GM18858 (cell line): ENCODE measurements around the gene LTC4S.

Source experiments
- ATAC-seq: cut with Tn5 transposase; IDR thresholded peaks from one replicate; pipeline ENCODE4 v1.9.1; 2021; ENCODE audit not compliant: unreplicated experiment

The LTC4S gene

DNA sequence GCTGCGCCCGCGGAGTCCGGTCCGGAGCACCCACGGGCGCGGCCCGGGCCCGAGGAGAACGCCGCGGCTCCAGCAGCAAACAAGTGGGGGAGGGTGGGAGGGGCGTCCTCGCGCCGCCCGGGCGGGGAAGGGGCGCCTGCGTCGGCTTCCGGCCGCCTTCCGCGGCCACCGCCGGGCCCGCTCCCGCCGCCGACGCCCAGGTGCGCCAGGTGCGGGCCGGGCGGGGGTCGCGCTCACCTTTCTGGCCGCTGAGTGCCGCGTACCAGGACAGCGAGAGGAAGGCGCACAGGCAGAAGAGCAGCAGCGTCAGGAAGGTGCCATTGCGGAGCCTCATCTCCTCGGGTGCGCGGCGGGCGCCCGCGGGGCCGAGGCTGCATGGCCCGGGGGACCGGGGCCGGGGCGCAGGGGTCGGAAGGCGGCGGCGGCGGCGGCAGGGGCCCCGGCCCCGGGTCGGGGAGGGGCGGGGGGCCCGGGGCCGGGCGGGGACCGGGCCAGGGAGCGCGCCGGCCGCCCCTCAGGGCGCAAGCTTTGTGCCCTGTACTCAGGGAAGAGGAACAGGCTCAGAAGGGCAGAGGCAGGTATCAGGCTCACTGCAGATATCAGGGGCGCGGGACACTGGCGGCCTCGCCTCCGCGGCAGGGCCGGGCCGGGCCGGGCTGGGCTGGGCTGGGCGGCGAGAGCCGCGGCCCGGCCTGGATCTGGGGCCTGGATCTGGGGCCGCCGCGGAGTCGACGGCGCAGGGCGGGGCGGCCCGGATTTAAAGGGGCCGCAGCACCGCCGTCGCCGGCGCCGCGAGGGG is 12.7 kb downstream of the LTC4S start, which contains the start of gene MGAT4B:
TSS of gene MGAT4B (minus strand) at position 617 of the 799 bp plus-strand sequence. CDS start at position 334, 283 bp downstream.
- no peak for ATAC-seq

DNA sequence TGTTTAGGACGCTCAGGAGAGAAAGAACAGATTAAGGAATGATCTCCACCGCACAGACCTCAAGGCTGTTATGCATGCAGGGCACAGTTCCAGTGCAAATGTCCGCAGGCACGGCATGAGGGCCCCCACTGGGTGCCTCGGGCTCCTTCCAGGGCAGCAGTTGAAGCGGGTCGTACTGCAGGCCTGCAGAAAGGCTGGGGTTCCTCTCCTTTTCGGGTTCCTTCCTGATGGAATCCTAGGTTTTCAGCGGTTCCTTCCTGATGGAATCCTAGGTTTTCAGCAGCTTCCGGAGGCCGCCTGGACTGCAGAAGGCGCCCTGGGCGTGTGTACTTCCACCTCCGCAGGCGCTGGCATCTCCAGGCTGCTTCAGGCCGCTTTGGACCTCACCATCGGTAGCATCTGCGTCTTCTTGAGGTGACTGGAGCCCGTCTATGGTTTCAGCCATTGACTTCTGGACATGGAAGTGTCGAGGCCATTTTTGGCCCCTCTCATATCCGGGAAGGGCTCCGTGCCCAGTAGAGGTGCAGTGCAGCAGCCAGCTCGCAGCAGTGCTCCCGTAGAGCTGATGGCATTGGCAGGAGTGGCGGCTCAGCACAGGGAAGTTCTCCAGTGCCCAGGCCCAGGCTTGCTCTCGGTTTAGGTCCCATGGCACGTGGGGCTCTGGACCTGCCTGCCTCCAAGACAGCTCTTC is 18.5 kb downstream of the LTC4S start:
- ATAC-seq, result no peak

DNA sequence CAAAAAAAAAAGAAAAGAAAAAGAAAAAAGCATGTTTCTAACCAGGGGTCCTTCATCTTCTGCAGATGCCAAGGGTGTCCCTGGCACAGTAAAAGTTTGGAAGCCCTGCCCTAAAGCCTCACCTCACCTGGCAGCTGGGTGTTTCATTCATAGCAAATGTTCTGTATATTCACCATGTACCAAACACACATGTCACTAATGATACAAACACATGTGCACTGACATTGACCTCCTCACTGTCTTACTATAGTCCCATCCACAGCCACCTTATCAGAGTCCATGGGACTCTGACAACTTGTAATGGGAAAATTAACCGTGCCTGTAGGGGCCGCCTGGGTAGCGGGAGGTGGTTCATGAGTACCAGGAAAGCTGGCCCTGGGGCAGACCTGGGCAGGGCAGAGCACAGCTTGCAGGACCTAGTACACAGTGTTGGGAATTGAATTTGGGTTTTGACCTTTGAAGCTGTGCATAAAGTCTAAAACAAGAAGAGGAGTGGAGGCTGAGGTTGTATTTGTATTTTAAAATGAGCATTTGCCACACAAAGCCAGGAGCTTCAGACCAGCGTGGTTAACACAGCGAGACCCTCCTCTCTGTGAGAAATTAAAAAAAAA is 19.3 kb downstream of the LTC4S start:
- ATAC-seq, result no peak

DNA sequence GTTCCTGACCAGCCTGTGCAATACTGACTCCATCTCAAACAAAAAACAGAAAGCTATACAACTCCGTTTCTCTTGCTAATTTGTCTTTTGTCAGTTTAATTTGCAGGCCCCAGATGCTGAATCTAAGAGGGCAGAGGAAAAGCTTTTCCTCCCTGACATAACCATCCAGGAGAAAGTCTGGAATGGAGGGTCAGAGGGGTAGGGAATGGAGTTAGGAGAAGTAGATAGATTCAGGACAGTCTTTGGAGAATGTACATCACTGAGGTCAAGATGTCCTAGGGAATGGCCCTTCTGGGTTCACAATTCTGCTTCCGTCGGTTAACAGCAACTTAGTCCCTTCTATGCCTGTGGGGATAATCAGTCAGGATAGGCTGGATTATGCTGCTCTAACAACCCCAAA is 20.3 kb downstream of the LTC4S start:
- ATAC-seq, result no peak

DNA sequence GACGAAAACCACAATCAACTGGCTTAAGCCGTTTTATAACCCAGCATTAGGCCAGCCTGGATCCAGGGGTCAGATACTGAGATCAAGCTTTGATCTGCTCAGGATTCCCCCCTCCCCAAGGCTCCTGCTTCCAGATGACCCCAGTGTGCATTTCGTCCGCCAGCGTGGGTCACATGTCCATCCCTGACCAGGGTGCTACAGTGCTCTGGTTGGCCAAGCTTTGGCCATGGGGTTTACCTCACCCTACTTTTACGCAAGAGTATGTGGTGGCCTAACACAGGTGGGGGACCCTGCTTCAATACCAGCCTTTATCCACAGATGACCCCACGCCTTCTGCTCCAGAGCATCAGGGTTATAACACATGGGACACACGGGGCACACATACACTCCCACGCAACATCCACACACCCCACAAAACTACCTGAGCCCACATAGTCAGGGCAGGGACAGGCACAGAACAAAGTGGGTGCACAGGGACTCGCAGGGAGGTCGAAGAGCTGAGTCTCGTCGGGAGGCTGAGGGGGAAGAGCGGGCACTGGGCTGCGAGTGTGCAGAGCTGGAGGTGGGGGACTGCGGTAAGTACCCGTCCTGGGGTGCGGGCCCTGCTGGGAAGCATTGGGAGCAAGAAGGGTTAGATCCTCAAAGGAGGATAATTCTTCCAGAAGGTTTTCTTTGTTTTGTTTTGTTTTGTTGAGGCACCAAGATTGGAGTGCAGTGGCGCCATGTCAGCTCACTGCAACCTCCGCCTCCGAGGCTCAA is 21.9 kb downstream of the LTC4S start:
- ATAC-seq, result no peak

DNA sequence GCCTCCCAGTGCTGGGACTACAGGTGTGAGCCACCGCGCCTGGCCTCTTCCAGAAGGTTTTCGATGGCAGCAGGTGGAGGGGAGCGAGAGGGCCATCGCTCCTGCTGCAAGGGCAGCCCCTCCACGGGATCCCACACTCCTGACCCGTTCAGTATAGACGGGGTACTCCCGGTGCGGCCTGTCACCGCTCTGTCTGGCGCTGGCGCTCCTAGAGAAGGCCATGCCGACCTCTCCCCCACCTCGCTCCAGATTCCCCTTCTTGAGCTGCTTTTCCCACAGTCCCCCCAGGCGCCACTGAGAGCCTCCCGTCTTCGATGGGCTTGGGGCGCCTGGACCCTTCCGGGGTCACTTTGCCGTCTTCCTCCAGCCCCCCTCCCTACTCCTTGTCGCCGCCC is 22.6 kb downstream of the LTC4S start:
- no peak for ATAC-seq

DNA sequence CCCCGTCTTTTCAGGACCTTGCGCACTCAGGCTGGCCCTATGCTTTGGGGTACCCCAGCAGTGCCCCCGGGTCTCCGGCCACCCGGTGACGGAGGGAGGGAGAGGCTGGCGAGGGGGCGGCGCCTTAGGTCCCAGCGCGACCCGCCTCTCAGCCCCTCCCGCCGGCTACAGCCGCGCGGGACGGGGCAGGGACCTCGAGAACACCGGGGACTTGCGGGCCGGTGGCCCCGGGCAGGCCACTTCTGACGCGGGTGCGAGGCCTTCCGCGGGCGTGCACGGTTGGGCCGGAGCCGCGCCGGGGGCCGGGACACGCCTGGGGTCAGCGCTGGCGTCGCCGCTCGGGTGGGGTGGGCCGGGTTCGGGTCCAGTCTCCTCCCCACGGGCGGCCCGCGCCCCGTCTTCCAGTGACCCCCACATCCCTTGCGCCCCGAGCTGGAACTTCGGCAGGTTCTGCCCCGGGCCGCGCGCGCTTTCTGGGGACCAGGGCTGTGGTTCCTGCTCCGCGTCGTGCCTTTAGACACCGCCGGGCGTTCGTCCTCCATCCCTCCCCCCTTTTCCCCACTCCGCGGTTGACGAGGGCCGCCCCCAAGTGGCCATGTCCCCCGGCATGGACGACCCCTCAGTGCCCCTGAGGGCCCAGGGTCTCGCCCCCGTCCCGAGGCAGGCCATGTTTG is 23.1 kb downstream of the LTC4S start:
- ATAC-seq, result no peak

DNA sequence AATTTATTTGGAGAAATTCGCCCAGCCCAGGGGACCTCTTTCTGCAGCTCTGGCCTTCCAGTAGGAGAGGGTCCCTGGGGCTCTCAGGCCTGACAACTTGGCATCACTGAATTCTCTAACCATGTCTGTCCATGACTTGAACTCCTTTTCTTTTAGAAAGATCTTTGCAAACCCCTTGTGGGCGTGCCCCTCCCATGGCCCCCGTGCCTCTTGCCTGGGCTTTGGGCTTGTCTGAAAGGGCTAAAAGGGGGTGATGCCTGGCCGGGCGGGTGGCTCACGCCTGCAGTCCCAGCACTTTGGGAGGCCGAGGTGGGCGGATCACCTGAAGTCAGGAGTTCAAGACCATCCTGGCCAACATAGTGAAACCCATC is 23.7 kb downstream of the LTC4S start:
- no peak for ATAC-seq

DNA sequence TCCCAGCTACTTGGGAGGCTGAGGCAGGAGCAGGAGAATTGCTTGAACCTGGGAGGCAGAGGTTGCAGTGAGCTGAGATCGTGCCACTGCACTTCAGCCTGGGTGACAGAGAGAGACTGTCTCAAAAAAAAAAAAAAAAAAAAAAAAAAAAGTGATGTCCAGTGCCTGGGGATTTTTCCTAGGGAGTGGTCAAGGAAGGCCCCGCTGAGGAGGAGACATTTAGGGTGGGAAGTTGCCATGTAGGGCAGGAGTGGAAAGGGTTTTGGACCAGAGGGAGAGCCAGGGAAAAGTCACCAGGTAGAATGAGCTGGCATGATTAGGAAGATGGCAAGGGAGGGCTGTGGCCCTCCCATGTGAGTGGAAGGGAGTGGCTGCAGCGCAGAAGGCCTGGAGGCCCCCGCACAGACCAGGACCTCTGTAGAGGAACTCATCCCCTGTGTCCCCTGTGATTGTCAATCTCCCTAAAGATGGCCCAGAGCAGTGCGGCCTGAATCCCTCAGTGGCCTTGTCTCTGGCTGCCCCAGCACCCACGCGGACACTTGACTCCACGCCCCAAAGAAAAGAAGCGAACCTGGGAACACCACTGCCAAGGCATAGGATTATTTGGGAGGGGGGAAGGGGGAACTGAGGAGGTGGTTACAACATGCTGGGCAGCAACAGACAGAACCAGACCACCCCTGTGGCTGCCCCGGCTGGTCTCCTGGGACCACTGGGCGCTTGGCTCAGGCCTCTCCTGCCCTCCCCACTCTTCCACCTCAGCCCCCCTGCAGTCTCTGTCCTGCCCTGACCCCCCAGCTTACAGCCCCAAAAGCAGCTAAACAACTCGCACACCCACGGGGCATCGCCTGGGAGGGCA is 24.3 kb downstream of the LTC4S start:
- no peak for ATAC-seq

DNA sequence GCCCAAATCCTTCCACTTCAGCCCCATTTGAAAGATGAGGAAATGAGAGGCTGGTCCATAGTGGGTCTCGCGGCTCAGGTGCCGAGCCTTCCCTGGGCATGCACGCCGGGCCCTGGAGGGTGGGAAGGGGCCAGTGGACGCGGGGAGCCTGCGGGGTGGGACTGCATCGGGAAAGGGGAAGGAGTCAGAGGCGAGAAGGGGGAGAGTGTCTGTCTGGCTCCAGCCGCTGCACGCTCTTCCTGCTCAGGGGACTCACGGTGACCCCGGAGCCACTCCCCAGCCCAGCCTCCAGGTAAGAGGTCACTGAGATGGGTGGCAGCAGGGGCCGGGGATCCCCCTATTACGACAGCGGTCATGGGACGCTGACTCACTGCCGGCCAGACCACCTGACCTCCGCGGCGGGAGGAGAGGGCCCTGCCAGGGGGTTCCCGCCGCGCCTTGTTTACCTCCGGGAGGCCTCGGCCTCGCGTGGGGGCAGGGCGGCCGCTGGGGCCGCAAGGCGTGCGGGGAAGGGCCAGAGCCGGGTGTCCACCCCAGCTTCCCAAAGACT is 25.0 kb downstream of the LTC4S start:
- ATAC-seq, result peak; percentile 55

DNA sequence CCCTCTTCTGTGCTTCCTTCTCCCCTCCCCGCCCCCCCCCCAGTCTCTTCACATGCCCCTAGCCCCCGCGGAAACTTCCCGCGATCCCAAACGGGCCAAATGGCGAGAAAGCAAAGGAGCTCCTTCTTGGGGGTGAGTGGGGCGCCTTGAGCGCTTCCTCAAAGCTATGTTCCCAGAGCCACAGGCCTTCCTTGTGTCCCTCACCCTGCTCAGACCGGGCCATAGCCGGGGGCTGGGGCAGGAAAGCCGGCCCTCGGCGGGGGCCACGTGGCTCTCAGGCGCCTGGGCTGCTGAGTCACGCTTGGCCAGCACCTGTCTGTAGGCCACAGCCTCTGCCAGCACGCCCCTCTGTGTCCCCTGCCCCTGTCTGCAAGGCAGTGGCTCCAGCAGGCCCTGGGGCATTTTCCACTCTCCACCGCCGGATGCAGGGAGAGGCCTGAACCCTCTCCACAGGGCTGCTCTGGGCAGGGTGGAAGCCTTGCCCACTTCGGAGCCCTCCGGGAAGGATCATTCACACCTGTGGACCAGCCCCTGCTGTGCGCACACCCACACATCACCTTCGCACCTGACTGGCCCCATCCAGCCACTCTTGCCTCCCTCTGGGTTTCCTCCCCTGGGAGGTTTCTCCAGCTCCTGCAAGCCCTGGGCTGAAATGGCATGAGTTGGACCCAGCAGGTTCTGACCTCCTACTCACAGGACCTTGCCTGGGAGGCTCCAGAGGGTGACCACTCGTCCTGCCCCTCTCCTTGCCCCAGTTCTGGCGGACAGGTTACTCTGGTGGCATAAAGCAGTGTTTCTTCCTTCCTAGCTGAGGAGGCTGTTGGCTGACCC is 25.7 kb downstream of the LTC4S start:
- ATAC-seq, result no peak

DNA sequence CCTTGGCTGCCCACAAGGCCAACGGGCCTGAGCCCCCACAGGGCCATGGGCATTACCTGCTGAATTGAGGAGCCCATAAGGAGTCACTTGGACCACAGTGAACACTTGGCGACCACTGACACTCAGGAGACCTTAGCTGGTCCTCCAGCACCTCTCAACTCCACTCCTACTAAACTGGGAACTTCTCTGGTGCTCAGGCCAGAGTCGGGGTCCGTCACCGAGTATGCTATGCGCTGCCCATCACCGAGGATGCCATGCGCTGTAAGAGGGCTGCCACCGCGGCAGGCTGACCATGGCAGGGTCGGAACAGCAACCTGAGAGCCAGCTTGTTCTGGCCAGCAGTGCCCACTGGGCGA is 26.3 kb downstream of the LTC4S start:
- ATAC-seq, result no peak

DNA sequence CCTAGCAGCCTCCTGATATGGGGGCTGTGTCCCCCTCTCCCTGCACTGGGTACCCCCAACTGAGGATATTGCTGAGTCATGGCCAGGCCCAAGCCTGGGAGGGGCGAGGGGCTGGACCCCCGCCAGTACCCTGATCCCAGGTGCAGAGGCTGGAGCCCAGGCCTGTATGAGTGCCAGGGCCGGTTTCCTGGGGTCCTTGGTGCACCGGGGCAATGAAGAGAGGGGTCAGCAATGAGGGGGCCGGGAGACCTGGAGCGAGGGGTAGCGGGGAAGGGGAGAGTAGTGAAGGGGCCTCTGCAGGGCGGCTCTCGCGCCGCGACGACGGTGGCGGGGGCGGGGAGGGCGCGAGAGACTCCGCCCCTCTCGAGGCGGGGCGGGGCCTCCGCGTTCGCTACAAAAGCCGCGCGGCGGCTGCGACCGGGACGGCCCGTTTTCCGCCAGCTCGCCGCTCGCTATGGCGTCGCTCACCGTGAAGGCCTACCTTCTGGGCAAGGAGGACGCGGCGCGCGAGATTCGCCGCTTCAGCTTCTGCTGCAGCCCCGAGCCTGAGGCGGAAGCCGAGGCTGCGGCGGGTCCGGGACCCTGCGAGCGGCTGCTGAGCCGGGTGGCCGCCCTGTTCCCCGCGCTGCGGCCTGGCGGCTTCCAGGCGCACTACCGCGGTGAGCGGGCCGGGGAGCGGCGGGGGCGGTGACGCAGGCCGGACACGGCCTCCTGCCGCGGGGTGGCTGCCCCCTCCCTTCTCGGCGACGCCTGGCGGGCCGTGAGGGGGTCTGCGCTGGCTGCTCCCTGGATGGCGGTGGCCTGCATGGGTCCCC is 26.9 kb downstream of the LTC4S start, which contains the start of gene SQSTM1:
TSS of gene SQSTM1 (plus strand) at position 423 of the 815 bp plus-strand sequence. CDS start at position 455, 32 bp downstream.
- ATAC-seq, result peak; percentile 30

DNA sequence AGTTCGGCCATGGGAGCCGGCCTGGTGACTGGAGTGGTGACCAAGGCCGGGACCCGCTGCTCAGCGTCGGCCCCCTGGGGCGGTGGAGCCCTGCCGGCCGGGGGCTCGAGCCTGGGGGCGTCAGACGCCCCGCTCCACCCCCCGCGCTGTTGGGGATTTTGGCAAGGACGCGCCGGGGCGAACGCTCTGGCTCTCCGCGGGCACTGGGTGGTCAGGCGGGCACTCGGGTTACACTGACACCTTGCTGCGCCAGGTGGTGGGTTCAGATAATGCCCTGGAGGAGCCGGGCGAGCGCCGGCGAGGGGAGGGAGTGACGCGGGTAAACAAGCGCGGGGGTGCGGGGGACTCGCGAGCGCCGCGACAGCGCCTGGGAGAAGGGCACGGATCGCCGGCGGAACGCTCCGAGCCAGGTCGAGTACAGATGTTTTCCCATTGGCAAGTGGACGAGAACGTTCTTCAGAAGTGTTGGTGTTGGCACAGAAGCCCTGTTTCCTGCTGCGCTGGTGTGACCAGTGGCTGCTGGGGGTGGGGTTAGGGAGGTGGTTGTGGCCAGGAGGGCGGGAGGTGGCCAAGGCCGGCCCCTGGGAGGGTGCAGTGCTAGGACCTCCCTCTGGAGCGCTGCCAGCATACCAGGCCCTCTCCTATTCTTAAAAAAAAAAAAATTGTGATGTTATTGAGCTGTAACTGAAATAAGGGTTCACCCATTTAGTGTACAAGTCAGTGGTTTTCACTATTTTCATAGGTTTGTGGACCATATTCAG is 27.7 kb downstream of the LTC4S start:
- ATAC-seq, result peak; percentile 29

DNA sequence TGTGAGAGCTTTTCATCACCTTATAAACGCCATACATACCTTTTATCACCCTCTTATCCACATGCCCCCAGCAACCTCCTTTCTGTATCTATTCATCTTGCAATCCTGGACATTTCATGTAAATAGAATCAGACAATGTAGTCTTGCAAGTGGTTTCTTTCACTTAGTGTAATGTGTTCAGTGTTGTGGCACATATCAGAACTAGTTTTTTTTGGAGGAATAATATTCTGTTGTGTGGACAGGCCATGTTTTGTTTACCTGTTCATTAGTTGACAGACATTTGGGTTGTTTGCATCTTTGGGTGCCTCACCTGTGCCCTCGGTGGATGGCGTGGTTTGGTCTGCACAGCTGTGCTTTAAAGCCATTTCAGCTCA is 28.3 kb downstream of the LTC4S start:
- no peak for ATAC-seq

DNA sequence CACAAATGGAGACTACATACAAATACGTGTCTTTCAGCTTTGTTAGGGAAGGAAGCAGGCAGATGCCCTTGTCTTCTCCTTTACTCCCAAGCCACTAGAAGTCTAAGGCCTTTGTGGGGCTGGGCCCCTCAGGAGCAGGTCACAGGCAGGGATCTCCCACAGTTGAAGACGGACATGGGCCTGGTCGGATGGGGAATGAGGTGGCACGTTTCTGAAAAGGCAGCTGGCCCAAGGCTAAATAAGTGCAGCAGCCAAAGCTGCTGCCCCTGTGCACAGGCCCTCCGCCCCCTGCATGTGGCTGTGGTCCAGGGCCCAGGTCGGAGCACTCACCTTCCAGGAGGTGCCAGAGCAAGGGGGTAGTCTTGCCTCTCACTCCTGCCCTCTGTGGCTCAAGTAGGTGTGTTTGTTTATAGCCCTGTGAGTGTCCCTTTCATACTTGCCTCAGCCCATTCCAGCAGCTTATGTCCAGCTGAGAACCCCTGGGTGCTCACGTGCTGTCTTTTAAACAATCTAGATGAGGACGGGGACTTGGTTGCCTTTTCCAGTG is 28.7 kb downstream of the LTC4S start:
- no peak for ATAC-seq
